Astrocyte (in vitro differentiated cells and primary cell): ENCODE measurements around the gene EN1. TPM values are rescaled to one million over a fixed set of nuclear protein-coding genes. Genes with fewer than 3 reads are reported as not detected.

Experiments
- DNase-seq: peaks from one replicate; pipeline ENCODE4 v3.0.0-alpha.2; 2010; ENCODE audit warnings: low read depth
- FAIRE-seq: peaks from 2 replicates; lab custom pipeline; 2011; peaks lifted over from hg19 to GRCh38; lab: Jason Lieb, UNC
- H2AFZ ChIP-seq: 2 replicates; pipeline ENCODE4 v1.6.0; 2012; ENCODE audit warnings: low read depth, low read length, inconsistent platforms
- H3K27ac ChIP-seq: 2 replicates; pipeline ENCODE4 v1.5.1; 2011; ENCODE audit warnings: low read depth, low read length, inconsistent platforms
- H3K27me3 ChIP-seq: 2 replicates; pipeline ENCODE4 v1.6.0; 2011; ENCODE audit warnings: low read length, inconsistent platforms; ENCODE audit not compliant: insufficient read depth
- H3K36me3 ChIP-seq: 2 replicates; pipeline ENCODE4 v1.5.1; 2011; ENCODE audit warnings: low read length, inconsistent platforms; ENCODE audit not compliant: insufficient read depth
- H3K4me1 ChIP-seq: 2 replicates; pipeline ENCODE4 v1.5.1; 2011; ENCODE audit warnings: low read length, inconsistent platforms; ENCODE audit not compliant: insufficient read depth
- H3K4me2 ChIP-seq: 2 replicates; pipeline ENCODE4 v1.6.0; 2012; ENCODE audit warnings: low read length, inconsistent platforms
- H3K4me3 ChIP-seq: 2 replicates; pipeline ENCODE4 v1.5.1; 2011; ENCODE audit warnings: low read depth, mild to moderate bottlenecking, low read length, inconsistent platforms; ENCODE audit not compliant: insufficient read depth
- H3K79me2 ChIP-seq: 2 replicates; pipeline ENCODE4 v1.6.0; 2012; ENCODE audit warnings: mild to moderate bottlenecking, low read length, inconsistent platforms; ENCODE audit not compliant: insufficient read depth
- H3K9ac ChIP-seq: 2 replicates; pipeline ENCODE4 v1.6.0; 2012; ENCODE audit warnings: mild to moderate bottlenecking, low read length, inconsistent platforms
- H3K9me3 ChIP-seq: 2 replicates; pipeline ENCODE4 v1.5.1; 2012; ENCODE audit warnings: low read depth, mild to moderate bottlenecking, low read length, inconsistent platforms; ENCODE audit not compliant: insufficient read depth
- H4K20me1 ChIP-seq: 2 replicates; pipeline ENCODE4 v1.6.0; 2012; ENCODE audit warnings: low read length, inconsistent platforms; ENCODE audit not compliant: insufficient read depth
- H3K27ac Mint-ChIP-seq: one replicate; pipeline ENCODE4 v1.8.0; 2021; ENCODE audit warnings: mild to moderate bottlenecking, mixed read lengths; ENCODE audit not compliant: unreplicated experiment
- H3K27me3 Mint-ChIP-seq: one replicate; pipeline ENCODE4 v1.8.0; 2021; ENCODE audit warnings: low read depth, mixed read lengths; ENCODE audit not compliant: unreplicated experiment
- H3K36me3 Mint-ChIP-seq: one replicate; pipeline ENCODE4 v1.8.0; 2021; ENCODE audit warnings: low read depth, mixed read lengths; ENCODE audit not compliant: unreplicated experiment
- H3K4me1 Mint-ChIP-seq: one replicate; pipeline ENCODE4 v1.8.0; 2021; ENCODE audit warnings: low read depth, mixed read lengths; ENCODE audit not compliant: unreplicated experiment
- H3K4me3 Mint-ChIP-seq: one replicate; pipeline ENCODE4 v1.8.0; 2021; ENCODE audit warnings: mild to moderate bottlenecking, moderate library complexity, mixed read lengths; ENCODE audit not compliant: unreplicated experiment
- H3K9me3 Mint-ChIP-seq: one replicate; pipeline ENCODE4 v1.8.0; 2021; ENCODE audit warnings: mild to moderate bottlenecking, mixed read lengths; ENCODE audit not compliant: unreplicated experiment
- EZH2 ChIP-seq: IDR thresholded peaks from 2 replicates; pipeline ENCODE4 v1.6.1; 2012; ENCODE audit warnings: mild to moderate bottlenecking, low read length, inconsistent platforms; ENCODE audit not compliant: insufficient read depth
- total RNA-seq: library from RNA; stranded (reverse); gene quantifications from 2 replicates; pipeline ENCODE4 v1.2.1, GENCODE V29; 2021
- TF ChIP-seq, protein P1 (sequence below): IDR thresholded peaks from 2 replicates; pipeline ENCODE4 v1.5.1; 2011; ENCODE audit warnings: low read depth, mild to moderate bottlenecking, inconsistent platforms, low read length, moderate library complexity; ENCODE audit not compliant: insufficient read depth

EN1 gene
- total RNA-seq, 1 donor from 2014 or later, result 0.09 TPM

DNA sequence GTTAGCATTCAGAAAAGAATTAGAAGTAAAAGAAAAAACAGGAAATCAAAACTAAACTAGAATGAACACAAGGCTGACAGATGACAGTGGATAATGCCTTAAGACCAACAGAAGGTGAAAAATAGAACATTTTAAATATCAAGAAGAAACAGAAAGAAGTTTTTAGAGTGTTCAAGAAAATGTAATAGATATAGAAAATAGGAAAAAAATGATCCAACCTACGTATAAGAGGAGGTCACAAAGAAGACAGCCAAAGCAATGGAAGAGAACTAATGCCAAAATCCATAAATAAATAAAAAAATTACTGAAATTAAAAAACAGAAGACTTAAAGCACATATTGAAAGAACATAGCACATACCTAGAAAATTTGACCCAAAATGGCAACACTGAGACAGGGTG is 42.5 kb upstream of the EN1 start:
- Histone ChIP-seq H3K4me3 (no peak overlapping the region), H3K27me3 (no peaks in the 10 kb centered on the region), H3K27ac (no peak overlapping the region), H3K4me2 (no peak overlapping the region), H3K9ac (no peak overlapping the region), H2AFZ (no peak overlapping the region), H4K20me1 (no peaks in the 10 kb centered on the region), H3K9me3 (peaks cover 3% of the 10 kb centered on the region), H3K79me2 (no peaks in the 10 kb centered on the region), H3K4me1 (no peaks in the 10 kb centered on the region), H3K36me3 (no peaks in the 10 kb centered on the region)
- TF ChIP-seq, protein P1, sequence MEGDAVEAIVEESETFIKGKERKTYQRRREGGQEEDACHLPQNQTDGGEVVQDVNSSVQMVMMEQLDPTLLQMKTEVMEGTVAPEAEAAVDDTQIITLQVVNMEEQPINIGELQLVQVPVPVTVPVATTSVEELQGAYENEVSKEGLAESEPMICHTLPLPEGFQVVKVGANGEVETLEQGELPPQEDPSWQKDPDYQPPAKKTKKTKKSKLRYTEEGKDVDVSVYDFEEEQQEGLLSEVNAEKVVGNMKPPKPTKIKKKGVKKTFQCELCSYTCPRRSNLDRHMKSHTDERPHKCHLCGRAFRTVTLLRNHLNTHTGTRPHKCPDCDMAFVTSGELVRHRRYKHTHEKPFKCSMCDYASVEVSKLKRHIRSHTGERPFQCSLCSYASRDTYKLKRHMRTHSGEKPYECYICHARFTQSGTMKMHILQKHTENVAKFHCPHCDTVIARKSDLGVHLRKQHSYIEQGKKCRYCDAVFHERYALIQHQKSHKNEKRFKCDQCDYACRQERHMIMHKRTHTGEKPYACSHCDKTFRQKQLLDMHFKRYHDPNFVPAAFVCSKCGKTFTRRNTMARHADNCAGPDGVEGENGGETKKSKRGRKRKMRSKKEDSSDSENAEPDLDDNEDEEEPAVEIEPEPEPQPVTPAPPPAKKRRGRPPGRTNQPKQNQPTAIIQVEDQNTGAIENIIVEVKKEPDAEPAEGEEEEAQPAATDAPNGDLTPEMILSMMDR, result no peak
- TF ChIP-seq EZH2, result no peak
- Mint-ChIP-seq H3K4me3 (no peak overlapping the region), H3K27me3 (peaks cover 31% of the 10 kb centered on the region), H3K27ac (no peak overlapping the region), H3K4me1 (no peaks in the 10 kb centered on the region), H3K9me3 (peaks cover 27% of the 10 kb centered on the region), H3K36me3 (no peaks in the 10 kb centered on the region)
- FAIRE-seq (no peak), DNase-seq (no peak)

DNA sequence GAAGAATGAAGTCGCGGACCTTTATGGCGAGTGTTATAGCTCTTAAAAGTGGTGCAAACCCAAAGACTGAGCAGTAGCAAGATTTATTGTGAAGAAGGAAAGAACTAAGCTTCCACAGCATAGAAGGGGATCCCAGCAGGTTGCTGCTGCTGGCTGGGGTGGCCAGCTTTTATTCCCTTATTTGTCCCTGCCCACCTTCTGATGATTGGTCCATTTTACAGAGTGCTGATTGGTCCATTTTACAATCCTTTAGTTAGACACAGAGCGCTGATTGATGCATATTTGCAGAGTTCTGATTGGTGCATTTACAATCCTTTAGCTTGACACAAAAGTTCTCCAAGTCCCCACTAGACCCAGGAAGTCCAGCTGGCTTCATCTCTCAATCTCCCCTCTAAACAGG is 36.3 kb upstream of the EN1 start:
- DNase-seq (no peak), FAIRE-seq (no peak)
- H3K27me3 ChIP-seq, result peaks cover 9% of the 10 kb centered on the region
- peaks cover 69% of the 10 kb centered on the region for H3K27me3 Mint-ChIP-seq
- no peak overlapping the region for H3K4me2 ChIP-seq
- no peak overlapping the region for H2AFZ ChIP-seq
- H3K36me3 ChIP-seq, result no peaks in the 10 kb centered on the region
- H3K4me1 Mint-ChIP-seq, result peaks cover under 1% of the 10 kb centered on the region
- no peaks in the 10 kb centered on the region for H3K9me3 ChIP-seq
- peaks cover 9% of the 10 kb centered on the region for H3K9me3 Mint-ChIP-seq
- H4K20me1 ChIP-seq, result no peaks in the 10 kb centered on the region
- H3K36me3 Mint-ChIP-seq, result no peaks in the 10 kb centered on the region
- H3K27ac Mint-ChIP-seq, result no peak overlapping the region
- no peaks in the 10 kb centered on the region for H3K4me1 ChIP-seq
- no peak overlapping the region for H3K4me3 Mint-ChIP-seq
- no peak overlapping the region for H3K9ac ChIP-seq
- H3K27ac ChIP-seq, result no peak overlapping the region
- H3K79me2 ChIP-seq, result no peaks in the 10 kb centered on the region
- no peak for TF ChIP-seq EZH2
- TF ChIP-seq, protein P1, result no peak
- no peak overlapping the region for H3K4me3 ChIP-seq

DNA sequence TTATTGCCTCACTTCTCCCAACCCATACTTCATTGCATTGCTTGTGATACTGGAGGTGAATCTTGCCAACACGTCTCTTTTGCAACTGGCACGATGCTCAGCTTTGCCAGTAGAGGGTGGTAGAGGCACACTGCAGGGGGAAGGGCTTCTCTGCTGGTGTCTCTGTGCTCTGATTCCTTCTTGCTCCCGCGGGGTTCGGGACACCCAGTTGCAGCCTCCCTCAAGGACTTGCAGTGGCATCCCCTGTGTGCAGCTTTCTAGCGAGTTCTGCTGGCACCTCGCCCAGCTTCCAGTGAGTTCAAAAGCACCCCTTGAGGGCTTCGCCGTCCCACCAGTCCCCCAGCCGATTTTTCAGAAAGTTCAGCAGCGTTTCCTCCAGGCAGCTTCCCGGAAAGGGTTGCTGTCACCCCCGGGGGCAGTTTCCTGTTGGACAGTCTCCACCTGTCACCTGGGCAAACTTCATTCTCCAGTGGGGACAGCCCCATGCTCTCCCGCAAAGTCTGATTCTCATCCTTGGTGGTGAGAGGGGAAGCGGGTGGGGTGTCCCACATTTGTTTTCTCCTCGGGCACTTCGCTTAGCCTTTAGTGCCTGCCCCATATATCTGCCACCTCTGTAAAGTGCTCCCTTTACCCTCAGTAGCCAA is 35.4 kb upstream of the EN1 start:
- peaks cover 75% of the 10 kb centered on the region for H3K27me3 Mint-ChIP-seq
- Histone ChIP-seq H3K4me2 (peak overlapping the region; percentile 26), H2AFZ (no peak overlapping the region), H3K36me3 (no peaks in the 10 kb centered on the region), H3K9ac (no peak overlapping the region), H4K20me1 (no peaks in the 10 kb centered on the region), H3K79me2 (no peaks in the 10 kb centered on the region), H3K4me1 (no peaks in the 10 kb centered on the region), H3K4me3 (no peak overlapping the region), H3K9me3 (no peaks in the 10 kb centered on the region), H3K27me3 (peaks cover 9% of the 10 kb centered on the region), H3K27ac (no peak overlapping the region)
- H3K4me1 Mint-ChIP-seq, result peaks cover 4% of the 10 kb centered on the region
- peak; percentile 14 for DNase-seq
- no peak overlapping the region for H3K27ac Mint-ChIP-seq
- FAIRE-seq, result no peak
- no peak overlapping the region for H3K4me3 Mint-ChIP-seq
- peaks cover 8% of the 10 kb centered on the region for H3K9me3 Mint-ChIP-seq
- no peaks in the 10 kb centered on the region for H3K36me3 Mint-ChIP-seq
- TF ChIP-seq, protein P1, result peak; percentile 88
- TF ChIP-seq EZH2, result no peak
